WTC11 (cell line): ENCODE results near the gene TBC1D22A.

Source experiments
- ATF2 ChIP-seq: sonication (generic); formaldehyde crosslinking; IDR thresholded peaks from 2 replicates; pipeline ENCODE4 v1.8.1; 2022; ENCODE audit warnings: low read depth, missing genetic modification reagents, borderline replicate concordance
- CTCF ChIP-seq: fragments of 200-600 bp; IDR thresholded peaks from 2 replicates; pipeline ENCODE4 v1.8.0; 2022; ENCODE audit warnings: antibody characterized with exemption
- E2F1 ChIP-seq: sonication (generic); formaldehyde crosslinking; IDR thresholded peaks from 2 replicates; pipeline ENCODE4 v1.8.0; 2022; ENCODE audit warnings: mild to moderate bottlenecking, missing genetic modification reagents
- FOXP4 ChIP-seq: sonication (generic); formaldehyde crosslinking; IDR thresholded peaks from 2 replicates; pipeline ENCODE4 v1.8.0; 2022; ENCODE audit warnings: mild to moderate bottlenecking, missing genetic modification reagents
- JUN ChIP-seq: sonication (generic); formaldehyde crosslinking; IDR thresholded peaks from 2 replicates; pipeline ENCODE4 v1.8.0; 2023; ENCODE audit warnings: mild to moderate bottlenecking, missing genetic modification reagents
- KAT7 ChIP-seq: sonication (generic); formaldehyde crosslinking; IDR thresholded peaks from 2 replicates; pipeline ENCODE4 v1.8.1; 2023; ENCODE audit warnings: missing genetic modification reagents, mild to moderate bottlenecking, borderline replicate concordance
- RELA ChIP-seq: sonication (generic); formaldehyde crosslinking; IDR thresholded peaks from 2 replicates; pipeline ENCODE4 v1.8.1; 2022; ENCODE audit warnings: missing genetic modification reagents, mild to moderate bottlenecking, borderline replicate concordance
- TCF7 ChIP-seq: sonication (generic); formaldehyde crosslinking; IDR thresholded peaks from 2 replicates; pipeline ENCODE4 v1.8.0; 2022; ENCODE audit warnings: mild to moderate bottlenecking, low read depth, missing genetic modification reagents, moderate library complexity
- ZNF138 ChIP-seq: sonication (generic); formaldehyde crosslinking; conservative IDR thresholded peaks from 2 replicates; pipeline ENCODE4 v1.8.1; 2022; ENCODE audit warnings: mild to moderate bottlenecking, moderate library complexity, missing genetic modification reagents
- ZNF232 ChIP-seq: sonication (generic); formaldehyde crosslinking; IDR thresholded peaks from 2 replicates; pipeline ENCODE4 v1.8.0; 2022; ENCODE audit warnings: mild to moderate bottlenecking, missing genetic modification reagents
- TF ChIP-seq, protein P1 (sequence below): sonication (generic); formaldehyde crosslinking; conservative IDR thresholded peaks from 2 replicates; pipeline ENCODE4 v1.8.1; 2023; ENCODE audit warnings: mild to moderate bottlenecking, low read depth, missing genetic modification reagents, moderate library complexity
- TF ChIP-seq, protein P2 (sequence below): sonication (generic); formaldehyde crosslinking; IDR thresholded peaks from 2 replicates; pipeline ENCODE4 v1.8.0; 2022; ENCODE audit warnings: mild to moderate bottlenecking, missing genetic modification reagents
- TF ChIP-seq, protein P3 (sequence below): sonication (generic); formaldehyde crosslinking; IDR thresholded peaks from 2 replicates; pipeline ENCODE4 v1.8.0; 2023; ENCODE audit warnings: missing genetic modification reagents
- TF ChIP-seq, protein P4 (sequence below): fragments of 250-450 bp; sonication (Bioruptor Pico); IDR thresholded peaks from 2 replicates; pipeline ENCODE4 v1.9.0; 2021; ENCODE audit warnings: moderate library complexity, mild to moderate bottlenecking, inconsistent platforms, borderline replicate concordance

DNA sequence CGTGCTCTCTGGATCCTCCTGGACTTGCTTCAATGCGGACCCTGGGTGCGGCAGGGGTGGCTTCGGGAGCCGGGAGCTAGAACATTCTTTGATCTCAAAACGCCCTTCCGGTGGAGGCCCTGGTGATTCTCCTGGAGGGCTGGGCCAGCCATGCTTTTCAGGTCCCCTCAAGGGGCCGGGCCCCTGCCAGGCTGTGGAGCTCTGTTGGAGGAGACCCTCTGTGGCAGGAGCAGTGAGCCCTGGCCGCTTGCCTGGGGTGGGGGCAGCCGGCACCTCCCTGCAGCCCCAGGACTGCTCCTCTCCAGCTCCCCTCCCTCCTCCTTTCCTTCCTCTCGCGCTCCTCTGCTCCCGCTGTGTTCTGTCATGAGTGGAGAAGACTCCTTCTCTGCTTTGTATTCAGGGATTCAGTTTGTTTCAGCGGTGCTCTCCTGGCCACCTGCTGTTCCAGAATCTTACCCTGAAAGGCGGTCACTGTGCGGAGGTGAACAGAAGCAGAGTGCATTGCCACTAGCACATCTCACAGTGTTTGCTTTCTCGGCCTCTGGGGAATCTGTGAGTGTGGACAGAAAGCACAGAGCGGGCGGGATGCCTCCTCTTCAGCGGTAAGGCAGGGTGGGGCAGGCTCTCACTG, 289.1 kb downstream of the TBC1D22A start:
- TF ChIP-seq ATF2, result no peak
- TF ChIP-seq, protein P1, sequence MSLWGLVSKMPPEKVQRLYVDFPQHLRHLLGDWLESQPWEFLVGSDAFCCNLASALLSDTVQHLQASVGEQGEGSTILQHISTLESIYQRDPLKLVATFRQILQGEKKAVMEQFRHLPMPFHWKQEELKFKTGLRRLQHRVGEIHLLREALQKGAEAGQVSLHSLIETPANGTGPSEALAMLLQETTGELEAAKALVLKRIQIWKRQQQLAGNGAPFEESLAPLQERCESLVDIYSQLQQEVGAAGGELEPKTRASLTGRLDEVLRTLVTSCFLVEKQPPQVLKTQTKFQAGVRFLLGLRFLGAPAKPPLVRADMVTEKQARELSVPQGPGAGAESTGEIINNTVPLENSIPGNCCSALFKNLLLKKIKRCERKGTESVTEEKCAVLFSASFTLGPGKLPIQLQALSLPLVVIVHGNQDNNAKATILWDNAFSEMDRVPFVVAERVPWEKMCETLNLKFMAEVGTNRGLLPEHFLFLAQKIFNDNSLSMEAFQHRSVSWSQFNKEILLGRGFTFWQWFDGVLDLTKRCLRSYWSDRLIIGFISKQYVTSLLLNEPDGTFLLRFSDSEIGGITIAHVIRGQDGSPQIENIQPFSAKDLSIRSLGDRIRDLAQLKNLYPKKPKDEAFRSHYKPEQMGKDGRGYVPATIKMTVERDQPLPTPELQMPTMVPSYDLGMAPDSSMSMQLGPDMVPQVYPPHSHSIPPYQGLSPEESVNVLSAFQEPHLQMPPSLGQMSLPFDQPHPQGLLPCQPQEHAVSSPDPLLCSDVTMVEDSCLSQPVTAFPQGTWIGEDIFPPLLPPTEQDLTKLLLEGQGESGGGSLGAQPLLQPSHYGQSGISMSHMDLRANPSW, result no peak
- TF ChIP-seq CTCF, result no peak
- TF ChIP-seq, protein P2, sequence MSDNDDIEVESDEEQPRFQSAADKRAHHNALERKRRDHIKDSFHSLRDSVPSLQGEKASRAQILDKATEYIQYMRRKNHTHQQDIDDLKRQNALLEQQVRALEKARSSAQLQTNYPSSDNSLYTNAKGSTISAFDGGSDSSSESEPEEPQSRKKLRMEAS, result no peak
- TF ChIP-seq ZNF232 (CRISPR knock-in tag), result no peak
- TF ChIP-seq TCF7 (CRISPR knock-in tag), result no peak
- no peak for TF ChIP-seq E2F1 (CRISPR knock-in tag)
- TF ChIP-seq ZNF138, result no peak
- TF ChIP-seq, protein P3, sequence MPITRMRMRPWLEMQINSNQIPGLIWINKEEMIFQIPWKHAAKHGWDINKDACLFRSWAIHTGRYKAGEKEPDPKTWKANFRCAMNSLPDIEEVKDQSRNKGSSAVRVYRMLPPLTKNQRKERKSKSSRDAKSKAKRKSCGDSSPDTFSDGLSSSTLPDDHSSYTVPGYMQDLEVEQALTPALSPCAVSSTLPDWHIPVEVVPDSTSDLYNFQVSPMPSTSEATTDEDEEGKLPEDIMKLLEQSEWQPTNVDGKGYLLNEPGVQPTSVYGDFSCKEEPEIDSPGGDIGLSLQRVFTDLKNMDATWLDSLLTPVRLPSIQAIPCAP (CRISPR knock-in tag), result no peak
- TF ChIP-seq, protein P4, sequence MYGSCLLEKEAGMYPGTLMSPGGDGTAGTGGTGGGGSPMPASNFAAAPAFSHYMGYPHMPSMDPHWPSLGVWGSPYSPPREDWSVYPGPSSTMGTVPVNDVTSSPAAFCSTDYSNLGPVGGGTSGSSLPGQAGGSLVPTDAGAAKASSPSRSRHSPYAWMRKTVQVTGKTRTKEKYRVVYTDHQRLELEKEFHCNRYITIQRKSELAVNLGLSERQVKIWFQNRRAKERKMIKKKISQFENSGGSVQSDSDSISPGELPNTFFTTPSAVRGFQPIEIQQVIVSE, result no peak
- TF ChIP-seq KAT7, result no peak
- no peak for TF ChIP-seq RELA (CRISPR knock-in tag)
- TF ChIP-seq JUN (CRISPR knock-in tag), result no peak
- TF ChIP-seq FOXP4 (CRISPR knock-in tag), result no peak
